ENCODE measurements around the gene RAB3C.

DNA sequence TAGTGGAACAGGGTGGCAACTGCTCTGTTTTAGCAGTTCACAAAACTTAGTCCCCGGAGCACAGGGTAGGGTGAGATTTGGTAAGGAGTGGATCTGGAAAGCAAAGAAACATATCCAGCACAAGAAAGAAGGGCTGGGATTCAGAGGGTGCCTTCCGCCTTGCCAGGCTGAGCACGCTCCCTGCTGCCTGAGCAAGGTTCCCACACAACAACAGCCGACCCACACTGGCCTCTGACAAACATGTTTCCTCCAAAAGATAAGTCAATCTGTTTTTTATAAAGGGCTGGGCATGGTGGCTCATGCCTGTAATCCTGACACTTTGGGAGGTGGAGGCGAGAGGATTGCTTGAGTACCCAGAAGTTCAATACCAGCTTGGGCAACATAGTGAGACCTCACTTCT is 45.8 kb downstream of the RAB3C start:
- TF ChIP-seq JUNB (IDR thresholded peaks at IDR 0.05; ENCODE audit: unreplicated experiment), result no peak
- TF ChIP-seq CTCF (conservative IDR thresholded peaks at IDR 0.05; ENCODE audit: low read depth in 2 of 2), result no peak
- no peak for TF ChIP-seq REST (IDR thresholded peaks at IDR 0.05; ENCODE audit: unreplicated experiment)
